HG02759 (cell line): ENCODE data around the gene BIRC3.
A peak's percentile ranks its signal among the peaks of the same experiment; 100 is the strongest.
"Not testable (repeated sequence)": the region's sequence is repeated elsewhere in the genome, so short reads cannot be mapped to it uniquely, and the experiment has no call there.

Experiments used
- ATAC-seq: cut with Tn5 transposase; IDR thresholded peaks from one replicate; pipeline ENCODE4 v1.9.1; 2021; ENCODE audit warnings: mild to moderate bottlenecking, moderate library complexity; ENCODE audit not compliant: unreplicated experiment

BIRC3 gene

DNA sequence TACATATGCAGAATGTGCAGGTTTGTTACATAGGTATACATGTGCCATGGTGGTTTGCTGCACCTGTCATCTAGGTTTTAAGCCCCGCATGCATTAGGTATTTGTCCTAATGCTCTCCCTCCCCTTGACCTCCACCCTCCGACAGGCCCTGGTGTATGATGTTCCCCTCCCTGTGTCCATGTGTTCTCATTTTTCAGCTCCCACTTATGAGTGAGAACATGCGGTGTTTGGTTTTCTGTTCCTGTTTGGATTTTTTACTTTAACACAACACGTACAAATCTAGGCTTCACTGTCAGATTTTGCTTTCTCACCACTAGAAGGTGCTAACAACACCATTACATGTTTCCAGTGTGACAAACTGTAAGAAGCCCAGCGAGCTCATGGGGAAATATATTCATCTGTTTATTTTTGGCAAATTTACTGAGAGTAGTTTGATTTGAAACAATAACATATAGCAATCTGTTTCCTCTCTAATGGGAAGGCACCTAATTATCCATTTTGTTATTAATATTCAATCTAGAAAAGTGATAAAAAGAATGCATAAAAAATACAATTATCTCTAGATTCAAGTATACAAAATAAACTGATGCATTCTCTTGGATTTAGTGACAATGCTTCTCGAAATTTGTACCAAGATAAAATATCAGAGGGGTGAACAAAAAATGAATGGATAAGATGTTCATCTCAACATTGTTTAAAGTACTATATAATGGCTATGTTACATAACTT, 23.2 kb upstream of the BIRC3 start:
- ATAC-seq, result peak; percentile 87

DNA sequence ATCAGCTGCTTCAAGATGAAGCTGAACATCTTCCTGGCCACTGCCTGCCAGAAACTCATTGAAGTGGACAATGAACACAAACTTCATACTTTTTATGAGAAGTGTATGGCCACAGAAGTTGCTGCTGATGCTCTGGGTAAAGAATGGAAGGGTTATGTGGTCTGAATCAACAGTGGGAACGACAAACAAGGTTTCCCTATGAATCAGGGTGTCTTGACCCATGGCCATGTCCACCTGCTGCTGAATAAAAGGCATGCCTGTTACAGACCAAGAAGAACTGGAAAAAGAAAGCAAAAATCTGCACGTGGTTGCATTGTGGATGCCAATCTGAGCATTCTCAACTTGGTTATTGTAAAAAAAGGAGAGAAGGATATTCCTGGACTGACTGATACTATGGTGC, 22.2 kb upstream of the BIRC3 start:
- ATAC-seq, result peak; percentile 47

DNA sequence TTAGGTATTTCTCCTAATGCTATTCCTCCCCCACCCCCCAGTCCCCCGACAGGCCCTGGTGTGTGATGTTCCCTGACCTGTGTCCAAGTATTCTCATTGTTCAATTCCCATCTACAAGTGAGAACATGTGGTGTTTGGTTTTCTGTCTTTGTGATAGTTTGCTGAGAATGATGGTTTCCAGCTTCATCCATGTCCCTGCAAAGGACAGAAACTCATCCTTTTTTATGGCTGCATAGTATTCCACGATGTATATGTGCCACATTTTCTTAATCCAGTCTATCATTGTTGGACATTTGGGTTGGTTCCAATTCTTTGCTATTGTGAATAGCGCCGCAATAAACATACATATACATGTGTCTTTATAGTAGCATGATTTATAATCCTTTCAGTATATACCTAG, 20.5 kb upstream of the BIRC3 start:
- ATAC-seq, result not testable (repeated sequence)

DNA sequence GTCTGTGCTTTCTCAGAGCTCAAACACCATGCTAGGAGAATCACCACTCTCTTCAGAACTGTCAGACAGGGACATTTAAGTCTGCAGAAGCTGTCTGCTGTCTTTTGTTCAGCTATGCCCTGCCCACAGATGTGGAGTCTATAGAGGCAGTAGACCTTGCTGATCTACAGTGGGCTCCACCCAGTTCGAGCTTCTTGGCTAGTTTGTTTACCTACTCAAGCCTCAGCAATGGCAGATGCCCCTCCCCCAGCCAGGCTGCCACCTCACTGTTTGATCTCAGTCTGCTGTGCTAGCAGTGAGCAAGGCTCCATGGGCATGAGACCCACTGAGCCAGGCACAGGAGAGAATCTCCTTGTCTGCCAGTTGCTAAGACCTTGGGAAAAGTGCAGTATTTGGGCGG, 16.4 kb upstream of the BIRC3 start:
- ATAC-seq, result not testable (repeated sequence)

DNA sequence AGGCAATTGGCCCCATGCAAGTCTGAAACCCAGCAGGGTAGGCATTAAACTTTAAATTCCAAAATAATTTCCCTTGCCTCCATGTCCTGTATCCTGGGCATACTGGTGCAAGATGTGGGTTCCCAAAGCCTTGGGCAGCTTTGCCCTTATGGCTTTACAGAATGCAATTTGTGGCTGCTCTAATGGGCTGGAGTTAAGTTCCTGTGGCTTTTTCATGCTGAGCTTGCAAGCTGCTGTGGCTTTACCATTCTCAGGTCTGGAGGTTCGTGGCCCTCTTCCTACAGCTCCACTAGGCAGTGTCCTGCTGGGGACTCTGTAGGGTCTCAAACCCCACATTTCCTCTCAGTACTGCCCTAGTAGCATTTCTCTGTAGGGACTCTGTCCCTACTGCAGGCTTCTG, 15.0 kb upstream of the BIRC3 start:
- no peak for ATAC-seq

DNA sequence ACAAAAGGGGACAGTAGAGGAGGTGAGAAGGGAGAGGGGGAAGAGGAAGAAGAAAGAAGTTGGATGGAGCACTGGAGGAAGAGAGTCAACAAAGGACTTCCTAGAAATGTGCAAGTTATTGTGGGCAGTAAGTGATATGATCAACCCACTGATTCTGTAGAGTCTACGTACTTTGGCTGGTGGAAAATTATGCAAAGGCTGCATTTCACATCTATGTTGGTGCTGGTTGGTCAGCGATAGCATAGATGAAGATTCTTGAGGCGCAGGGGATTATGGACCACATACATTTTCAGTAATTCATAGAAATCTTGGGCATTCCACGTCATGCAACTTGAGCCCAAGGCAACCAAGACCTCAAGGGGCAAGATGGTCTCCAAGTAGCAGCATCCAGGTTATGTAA, 12.6 kb upstream of the BIRC3 start:
- ATAC-seq, result no peak

DNA sequence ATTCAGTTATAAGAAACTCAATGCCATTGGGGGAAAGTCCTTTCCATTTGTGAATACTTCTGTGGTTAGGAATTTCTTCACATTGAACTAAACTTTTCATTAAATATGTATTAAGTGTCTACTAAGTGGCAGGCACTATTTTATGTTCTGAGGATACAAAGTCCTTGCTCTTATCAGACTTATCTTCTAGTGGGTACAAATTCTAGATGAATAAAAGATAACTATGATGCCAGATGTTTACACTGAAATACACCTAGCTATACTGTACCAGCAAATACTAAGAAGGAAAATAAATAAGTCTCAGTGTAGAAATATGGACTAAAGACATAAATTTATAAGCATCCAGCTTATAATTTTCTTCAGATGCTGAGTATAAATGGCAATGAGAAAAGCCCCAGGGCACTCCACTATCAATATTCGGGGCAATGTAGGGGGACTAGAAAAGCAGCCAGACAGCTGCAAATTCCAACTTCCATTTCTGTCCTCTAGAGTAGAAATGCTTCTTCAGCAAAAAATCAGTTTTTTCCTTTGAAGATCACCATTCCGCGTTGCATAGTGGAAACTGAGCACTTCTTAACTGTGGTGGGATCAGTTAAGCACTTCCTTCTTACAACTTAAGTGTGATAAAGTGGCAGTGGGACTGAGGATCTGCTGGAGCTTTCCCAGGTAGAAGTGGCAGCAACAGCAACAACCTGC, 11.8 kb upstream of the BIRC3 start:
- no peak for ATAC-seq

DNA sequence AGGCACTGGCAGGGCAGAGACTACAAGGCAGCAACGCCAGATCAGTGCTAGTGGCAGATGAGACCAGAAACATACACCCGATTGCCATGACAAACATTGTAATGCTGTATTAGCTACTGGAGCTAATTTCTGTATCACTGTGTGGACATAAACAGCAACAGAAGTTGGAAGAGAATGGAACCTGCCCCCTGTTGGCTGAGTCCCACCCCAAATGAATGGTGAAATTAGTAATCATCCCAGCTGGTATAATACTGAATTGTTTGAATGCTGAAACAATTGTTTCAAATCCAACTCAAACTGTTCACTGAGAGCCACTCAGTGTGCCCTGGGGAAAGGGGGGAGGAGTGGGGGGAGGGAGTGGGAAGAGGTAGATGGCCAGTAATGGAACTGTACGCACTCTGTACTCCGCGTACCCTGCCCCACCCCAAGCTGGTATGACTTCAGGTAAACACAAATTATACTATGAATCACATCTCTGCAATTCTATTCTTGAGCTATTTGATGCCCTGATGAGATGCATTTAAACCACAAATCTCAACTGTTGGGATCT, 11.2 kb upstream of the BIRC3 start:
- ATAC-seq, result no peak

DNA sequence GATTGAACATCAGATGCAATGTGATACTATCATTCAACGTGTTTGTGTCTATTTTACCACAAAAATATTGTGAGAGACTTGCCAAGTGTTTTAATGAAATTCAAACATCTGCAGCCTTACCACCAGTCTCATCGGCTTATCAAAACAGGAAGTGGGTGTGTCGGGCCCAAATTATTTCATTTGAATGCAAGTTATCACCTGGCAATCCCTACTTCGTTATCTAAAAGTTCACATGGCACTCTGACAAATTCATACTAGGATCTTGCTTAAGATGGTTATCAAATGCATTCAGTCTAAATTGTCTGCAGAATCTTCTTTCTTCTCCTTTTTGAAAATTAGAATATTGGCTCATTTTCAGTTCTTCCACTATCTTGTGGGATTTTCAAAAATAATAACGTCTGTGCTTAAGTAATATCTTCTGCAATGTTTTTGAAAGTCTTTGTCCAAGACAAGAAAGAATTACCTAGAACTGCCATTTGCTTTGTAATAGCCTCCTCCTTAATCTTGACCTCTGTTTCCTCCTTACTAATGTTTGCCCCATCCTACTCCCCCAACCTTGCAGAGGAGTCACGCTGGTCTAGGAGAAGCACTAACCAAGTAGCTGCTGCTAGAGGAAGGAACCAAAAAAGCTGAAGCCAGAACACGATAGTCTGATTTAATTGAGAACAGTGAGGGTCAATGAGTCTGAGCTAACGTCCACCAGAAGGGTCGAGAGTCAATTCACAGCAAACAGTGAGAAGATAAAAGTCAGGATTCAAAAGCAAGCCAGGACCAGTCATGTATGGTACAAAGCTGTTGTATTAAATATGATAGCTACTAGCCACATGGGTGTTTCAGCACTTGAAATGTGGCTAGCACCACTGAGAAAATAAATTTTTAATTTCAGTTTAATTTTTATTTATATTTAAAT, 10.2 kb upstream of the BIRC3 start:
- ATAC-seq, result no peak

DNA sequence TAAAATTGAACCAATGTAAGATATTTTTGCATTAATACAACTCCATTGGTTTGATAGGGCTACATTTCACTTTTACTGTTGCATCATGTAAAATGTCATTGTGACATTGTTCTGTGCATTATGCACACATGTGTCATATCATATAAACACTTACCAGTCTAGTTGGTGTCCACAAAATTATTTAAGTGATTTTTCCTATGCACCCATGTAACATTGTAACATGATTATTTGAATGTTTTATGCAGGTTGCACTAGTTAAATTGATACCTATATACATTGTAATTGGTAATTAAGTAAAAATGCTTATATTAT, 9.6 kb upstream of the BIRC3 start:
- ATAC-seq, result no peak

DNA sequence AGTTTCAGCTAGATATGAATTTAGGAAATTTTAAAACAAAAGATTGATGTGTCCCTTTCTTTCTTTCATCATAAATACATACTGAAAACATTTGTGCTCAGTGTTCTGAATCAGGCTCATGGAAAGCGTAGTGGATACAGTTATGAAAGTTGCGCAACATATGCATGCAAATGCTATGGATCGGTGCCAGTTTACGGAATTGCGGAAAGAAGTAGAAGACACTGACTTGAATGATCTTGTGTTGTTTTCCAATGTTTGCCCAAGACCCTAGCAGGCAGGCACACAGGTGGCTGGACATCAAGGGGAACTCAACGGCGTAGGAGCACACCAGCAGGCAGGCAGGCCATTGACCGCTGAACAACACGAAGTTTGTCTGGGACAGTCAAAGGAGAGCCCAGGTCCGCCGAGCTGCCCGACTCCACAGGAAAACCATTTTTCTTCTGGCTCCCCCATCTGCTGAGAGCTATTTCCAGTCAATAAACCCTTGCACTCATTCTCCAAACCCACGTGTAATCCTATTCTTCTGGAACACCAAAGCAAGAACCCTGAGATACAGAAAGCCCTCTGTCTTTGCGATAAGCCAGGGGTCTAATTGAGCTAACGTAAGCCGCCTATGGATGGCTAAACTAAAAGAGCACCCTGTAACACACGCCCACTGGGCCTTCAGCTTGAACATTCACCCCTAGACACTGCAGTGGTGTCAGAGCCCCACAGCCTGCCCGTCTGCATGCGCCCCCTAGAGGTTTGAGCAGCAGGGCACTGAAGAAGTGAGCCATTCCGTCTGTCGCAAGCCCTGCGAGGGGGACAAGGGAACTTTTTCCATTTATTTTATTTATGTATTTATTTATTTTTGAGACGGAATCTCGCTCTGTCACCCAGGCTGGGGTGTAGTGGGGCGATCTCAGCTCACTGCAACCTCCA, 7.4 kb upstream of the BIRC3 start:
- no peak for ATAC-seq

DNA sequence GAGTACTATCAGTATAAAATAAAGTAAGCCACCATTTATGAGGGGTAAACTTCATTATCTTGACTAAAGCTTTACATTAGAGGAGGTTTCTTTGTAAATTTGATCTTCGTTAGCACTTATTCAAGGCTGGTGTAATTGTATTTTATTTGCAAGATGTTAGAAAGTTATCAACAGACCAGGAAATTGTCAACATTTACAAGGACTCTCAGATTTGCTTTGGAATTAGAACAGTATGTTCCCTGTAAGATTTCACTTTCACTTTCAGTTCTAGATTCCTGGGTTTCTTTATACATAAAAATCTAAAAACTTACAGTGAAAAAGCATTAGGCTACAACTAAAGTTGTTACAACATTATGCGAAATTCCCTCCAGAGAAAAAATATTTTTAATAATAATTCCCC, 4.6 kb upstream of the BIRC3 start:
- ATAC-seq, result no peak

DNA sequence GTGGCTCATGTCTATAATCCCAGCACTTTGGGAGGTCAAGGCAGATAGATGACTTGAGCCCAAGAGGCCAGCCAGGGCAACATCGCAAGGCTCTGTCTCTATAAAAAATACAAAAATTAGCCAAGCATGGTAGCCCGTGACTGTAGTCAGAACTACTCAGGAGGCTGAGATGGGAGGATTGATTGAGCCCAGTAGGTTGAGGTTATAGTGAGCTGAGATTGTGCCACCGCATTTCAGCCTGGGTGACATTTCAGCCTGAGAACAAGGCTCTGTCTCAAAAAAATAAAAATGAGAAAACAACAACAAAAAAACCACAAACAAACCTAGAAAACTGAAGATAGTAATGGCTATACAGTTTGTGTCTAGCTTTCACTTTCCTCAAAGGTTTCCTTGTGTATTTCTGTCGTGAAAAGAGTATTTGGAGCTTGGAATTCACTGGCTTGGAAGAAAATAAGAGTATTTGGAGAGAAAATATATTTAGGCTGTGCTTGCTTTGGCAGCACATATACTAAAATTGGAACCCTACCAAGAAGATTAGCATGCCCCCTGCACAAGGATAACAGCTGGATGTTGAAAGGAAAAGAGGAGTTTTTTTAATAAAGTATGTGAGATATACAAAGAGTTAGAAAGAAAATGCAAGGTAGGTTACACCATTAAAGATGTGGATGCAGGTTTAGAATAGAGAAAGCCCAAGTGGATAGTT, 3.9 kb upstream of the BIRC3 start:
- no peak for ATAC-seq

DNA sequence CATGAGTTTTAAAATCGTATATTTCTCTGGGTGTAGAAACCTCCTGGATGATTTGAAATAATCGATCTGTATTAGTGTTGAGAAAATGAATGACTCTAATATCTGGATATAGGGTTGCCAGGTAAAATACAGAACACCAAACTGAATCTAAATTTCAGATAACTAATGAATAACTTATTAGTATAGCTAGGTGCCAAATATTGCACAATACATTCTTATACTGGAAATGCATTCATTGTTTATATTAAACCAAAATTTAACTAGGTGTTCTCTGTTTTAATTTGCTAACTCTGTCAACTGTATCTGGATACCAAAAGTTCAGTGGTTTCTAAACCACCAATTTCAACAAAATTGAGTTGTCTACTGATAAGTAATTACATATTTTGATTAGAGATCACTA, 2.5 kb upstream of the BIRC3 start:
- ATAC-seq, result no peak

DNA sequence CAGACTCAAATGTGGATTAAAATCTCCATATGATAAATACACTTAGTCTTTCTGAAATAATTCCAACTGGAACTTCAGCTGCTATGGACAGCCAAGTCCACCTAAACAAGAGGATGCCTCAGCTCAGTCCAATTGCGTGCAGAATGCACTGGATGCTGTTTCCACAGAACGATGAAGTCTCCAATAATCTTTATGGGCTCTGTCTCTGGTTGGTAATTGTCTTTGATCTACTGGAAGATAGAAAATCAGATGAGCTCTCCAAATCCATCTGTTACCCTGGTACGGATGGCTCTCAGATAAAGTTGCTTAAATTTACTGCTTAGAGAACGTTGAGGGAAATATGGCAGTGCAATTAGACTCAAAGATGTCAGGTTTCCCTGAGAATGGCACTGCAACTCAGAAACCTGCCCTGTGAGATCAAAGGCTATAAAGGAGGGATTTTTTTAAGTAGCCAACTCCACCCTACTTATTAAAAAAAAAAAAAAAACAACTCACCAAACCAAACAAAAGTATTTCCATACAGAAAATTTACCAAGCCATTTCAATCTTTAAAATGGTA, 859 bp upstream of the BIRC3 start:
- ATAC-seq, result no peak

DNA sequence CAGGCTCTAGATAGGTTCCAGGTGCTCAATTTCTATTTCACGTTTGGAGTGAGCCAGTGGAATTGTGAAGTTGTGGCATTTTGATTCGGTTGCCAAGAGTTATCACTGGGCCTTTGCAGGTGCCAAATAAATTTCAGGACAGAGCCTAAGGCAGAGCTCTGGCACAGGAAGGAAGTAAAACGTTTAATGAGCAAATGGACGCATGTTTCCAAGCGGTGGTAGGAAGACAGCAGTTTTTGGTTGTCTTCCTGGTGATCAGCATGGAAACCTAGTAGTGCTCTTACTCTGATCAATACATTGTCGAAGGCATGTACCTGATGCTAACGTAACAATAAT, 452 bp downstream of the BIRC3 start:
- ATAC-seq, result no peak

DNA sequence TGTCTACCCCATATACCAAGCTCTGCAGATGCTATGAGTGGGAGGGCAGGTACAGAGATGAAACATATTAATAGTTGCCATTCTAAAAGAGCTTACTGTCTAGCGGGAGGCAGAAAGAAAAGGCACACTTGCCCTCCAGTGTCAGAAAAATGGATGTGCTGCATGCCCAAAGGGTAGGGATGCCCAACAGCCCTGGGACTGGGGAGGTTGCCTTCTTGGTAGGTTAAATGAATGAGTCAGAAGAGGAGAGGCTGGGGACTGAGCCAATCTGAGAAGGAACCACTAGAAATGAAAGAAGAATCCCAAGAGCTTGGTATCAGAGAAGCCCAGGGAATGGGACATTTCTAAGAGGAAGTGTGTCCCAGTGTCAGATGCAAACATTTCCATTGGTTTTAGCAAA, 1.2 kb downstream of the BIRC3 start:
- peak; percentile 10 for ATAC-seq

DNA sequence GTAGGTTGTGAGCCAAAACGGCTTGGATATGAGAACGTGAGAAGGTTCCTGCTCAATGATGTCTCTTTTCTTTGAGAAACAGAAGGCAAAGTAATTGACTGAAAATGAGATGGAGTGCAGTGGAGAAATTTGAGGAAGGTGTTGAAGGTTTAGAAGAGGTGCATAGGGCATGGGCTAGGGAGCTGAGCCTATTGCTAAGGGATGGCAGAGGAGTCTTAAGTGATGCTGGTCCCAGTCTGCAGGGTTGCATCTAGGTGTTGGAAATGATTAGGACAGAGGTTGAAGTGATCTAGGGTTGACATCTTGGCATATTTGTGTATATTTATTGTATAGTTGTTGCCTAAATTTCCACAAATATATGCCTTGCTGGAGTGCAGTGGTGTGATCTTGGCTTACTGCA, 2.3 kb downstream of the BIRC3 start:
- no peak for ATAC-seq

DNA sequence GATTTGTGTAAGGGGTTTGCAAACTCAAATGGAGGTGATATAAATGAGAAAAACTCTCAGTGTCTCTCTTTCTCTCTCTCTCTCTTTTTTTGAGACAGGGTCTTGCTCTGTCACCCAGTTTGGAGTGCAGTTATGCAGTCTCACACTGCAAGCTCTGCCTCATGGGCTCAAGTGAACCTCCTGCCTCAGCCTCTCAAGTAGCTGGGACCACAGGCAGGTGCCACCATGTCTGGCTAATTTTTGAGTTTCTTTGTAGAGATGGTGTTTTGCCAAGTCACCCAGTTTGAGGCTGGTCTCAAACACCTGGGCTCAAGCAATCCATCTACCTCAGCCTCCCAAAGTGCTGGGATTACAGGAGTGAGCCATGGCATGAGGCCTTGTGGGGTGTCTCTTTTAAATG, 2.9 kb downstream of the BIRC3 start:
- ATAC-seq, result no peak

DNA sequence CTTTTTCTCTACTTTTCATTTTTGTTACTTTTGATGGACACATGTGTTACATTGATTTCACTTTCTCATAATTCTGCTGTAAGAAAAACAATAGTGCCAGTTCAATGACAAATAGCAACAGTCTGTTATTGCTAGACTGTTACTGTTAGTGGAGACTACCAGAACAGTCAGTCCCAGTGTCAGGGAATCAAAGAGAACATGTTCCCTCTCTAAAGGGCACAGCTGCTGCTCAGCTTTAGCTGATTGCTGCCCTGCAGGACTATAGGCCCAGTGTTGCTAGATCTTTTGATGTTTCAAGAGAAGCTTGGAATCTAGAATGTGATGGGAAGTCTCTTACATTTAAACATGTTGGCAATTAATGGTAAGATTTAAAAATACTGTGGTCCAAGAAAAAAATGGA, 3.4 kb downstream of the BIRC3 start:
- no peak for ATAC-seq
